Stimulated activated CD8-positive, alpha-beta memory T cell treated with anti-CD3 and anti-CD28 coated beads, Interleukin-7, amount 100 ng/mL, for 1 hour (primary cell): Measurements from ENCODE around the gene ST6GALNAC3.

Source experiments
- DNase-seq, 2 donors: peaks; one replicate each; pipeline ENCODE4 v3.0.0-alpha.2; 2020; ENCODE audit warnings: low read depth in 2 of 2

ST6GALNAC3 gene

GRCh38 chr1:76581712-76582111 lies 507.2 kb downstream of the ST6GALNAC3 start:
- no peak for DNase-seq

DNA sequence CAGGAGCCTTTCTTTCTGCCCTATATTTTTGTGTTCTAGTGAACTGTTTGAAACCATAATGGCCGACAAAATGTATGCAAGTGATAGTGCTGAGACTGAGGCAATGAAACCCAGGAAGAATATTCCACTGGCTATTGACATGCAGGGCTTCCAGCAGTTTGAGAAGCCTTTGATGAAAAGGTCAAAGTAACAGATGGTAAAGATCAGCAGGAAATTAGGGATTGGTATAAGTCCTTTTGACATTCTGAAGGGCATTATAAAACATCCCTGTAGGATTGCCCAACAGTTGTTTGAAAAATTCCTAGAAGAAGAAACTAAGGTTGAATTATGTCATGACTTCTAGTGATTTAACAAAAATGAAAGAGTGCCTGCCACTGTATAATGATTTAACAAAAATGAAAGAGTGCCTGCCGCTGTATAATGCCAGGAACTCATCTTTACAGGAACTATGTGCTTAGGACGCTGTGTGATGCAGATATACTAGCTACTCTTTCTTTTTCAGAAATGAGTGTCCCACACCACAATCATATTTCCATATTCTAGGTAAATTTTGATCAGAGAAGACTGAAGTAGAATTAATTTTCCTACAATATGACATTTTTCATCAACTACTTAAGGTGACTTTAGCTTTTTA lies 508.8 kb downstream of the ST6GALNAC3 start:
- no peak for DNase-seq

DNA sequence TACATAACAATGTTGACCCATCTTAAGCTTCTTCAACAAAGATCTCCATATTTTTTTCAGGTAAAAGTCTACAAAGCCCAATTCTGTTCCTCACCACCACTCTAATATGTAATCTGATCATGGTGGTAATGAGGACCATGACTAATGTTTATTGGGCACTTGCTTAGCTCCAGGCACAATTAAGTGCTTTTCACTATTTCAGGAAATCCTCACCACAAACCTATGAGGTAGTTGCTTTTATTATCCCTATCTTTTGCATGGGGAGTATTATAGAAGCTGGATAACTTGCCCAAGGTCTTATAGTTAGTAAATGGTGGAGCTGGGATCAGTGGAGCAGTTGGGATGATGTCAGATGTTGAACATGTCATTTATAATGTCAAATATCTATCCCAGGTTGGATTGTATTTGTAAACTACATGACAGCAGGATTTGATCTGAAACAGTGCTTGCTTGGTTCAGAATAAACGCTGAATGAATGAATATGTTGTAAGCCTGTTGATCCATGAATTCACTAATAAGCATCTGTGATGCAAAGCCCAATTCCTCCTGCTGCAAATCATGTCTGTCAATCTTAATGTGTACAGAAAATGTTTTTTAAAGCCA lies 509.4 kb downstream of the ST6GALNAC3 start:
- no peak for DNase-seq

DNA sequence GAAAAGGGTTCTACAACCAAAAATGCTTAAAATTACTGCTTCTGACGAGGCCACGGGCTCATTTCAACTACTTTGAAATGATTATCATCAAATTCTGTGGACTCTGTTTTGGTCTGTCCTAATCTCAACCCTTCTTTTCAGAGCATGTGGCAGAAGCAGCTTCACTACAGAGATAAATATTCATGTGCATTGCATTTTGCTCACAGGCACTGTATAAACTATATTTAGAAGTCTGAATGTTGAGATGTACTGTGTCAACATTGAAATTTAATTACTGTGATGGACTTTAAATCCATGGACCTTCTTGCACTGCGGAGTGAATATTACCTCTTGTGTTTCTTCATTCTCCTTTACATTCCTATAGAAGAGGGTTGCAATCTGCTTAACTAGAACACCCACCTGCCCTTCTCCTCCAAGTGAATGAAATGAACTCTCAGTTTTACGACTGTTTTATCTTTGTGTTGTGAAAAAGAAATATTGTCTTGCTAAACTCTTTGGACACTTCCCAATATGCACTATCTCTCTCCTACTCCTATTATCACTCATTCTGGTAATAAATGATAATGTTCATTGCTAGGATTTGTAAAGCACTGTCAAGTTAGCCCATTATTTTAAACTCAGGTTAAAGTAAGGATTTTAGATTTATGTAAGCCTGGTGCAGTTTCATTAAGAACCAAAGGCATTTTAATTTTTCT lies 511.6 kb downstream of the ST6GALNAC3 start:
- DNase-seq, result no peak

- DNase-seq, result no peak
These were observed 512.7 kb downstream of the ST6GALNAC3 start for GRCh38 chr1:76587212-76587611.

DNA sequence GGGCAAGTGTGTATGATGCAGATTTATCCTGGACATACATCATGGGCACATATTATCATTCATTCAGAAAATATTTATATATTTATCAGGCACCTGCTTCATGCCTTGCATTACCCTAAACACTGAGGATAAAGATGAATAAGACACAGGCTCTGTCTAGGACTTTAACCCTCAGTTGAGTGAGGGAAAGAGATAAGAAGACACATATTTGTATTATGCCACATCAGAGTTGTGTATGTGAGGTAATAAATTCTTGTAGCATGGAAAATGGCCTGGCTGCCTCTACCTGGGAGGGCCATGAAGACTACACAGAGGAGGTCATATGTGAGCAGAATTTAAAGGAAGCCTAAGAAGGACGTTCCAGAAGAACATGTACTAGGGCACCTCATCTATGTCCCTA lies 516.9 kb downstream of the ST6GALNAC3 start:
- DNase-seq, result no peak

- no peak for DNase-seq
These were observed 517.4 kb downstream of the ST6GALNAC3 start for GRCh38 chr1:76591963-76592362.

- no peak for DNase-seq
These were observed 518.6 kb downstream of the ST6GALNAC3 start for GRCh38 chr1:76593141-76593540.

DNA sequence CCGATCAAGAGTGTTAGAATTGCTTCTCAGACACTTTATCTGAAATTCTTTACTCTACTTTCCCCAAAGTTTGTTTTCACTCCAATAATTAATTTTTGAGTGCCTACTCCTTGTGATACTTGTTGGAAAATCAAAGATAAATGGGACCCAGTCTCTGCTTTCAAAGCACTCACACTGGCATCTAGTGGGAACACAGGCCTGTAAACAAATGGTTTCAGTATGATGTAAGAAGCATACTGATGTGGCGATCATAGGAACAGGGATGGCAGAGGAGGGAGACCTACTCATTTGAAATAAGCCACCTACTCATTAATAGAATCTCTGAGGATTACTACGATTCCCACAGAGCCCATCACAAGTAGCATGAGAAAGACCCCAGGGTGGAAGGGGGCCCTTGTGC lies 519.1 kb downstream of the ST6GALNAC3 start:
- DNase-seq, result no peak

- no peak for DNase-seq
These were observed 520.5 kb downstream of the ST6GALNAC3 start for GRCh38 chr1:76595024-76595423.

- no peak for DNase-seq
These were observed 526.9 kb downstream of the ST6GALNAC3 start for GRCh38 chr1:76601465-76601864.

DNA sequence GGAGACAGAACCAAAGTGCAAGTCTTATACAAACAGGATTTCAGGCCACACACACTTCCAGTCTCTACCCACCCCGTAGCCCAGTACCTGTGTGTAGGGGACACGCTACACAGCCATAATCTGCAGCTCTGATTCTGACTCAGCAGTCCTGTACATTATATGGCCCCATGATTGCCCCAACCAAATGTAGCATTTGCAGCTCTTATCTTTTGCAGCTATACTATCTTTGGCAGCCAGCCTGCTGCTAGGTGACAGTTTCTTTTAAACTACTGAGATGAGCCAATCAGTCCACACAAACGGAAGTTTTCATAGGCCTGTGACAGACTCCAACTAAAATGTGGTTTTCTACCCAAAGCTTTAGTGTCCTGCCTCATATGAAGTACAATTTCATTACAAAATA lies 533.2 kb downstream of the ST6GALNAC3 start:
- no peak for DNase-seq

DNA sequence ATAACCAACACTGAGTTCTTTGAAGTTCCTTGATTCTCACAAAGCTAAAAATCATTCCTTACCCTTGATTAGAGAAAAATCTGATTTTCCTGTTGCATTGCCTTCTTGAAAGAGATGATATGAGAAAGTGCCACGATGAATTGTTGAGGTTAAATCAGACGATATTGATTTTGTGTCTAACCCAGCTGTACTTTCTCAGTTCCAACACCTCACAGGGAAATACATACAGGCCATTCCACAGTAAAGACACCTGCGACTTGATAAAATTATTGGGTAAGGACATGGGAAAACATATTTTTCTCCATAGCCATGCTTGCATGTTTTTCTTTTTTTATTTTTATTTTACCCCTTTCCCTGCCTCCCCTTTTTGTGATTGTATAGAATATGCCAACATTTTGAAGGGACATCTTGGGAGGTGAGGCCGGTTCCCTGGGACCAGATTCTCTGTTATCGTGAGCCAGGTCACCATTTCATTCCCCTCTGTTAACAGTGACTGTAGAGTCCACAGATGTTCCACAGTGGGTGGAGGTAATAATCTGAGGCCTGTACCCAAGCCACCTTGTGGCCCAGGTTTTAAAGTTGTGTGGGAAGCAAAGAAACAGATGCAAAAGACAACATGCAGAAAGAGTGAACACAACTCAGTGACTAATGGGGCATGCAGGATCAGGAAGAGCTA lies 537.4 kb downstream of the ST6GALNAC3 start:
- DNase-seq, result no peak

GRCh38 chr1:76613886-76614285 lies 539.3 kb downstream of the ST6GALNAC3 start:
- no peak for DNase-seq

DNA sequence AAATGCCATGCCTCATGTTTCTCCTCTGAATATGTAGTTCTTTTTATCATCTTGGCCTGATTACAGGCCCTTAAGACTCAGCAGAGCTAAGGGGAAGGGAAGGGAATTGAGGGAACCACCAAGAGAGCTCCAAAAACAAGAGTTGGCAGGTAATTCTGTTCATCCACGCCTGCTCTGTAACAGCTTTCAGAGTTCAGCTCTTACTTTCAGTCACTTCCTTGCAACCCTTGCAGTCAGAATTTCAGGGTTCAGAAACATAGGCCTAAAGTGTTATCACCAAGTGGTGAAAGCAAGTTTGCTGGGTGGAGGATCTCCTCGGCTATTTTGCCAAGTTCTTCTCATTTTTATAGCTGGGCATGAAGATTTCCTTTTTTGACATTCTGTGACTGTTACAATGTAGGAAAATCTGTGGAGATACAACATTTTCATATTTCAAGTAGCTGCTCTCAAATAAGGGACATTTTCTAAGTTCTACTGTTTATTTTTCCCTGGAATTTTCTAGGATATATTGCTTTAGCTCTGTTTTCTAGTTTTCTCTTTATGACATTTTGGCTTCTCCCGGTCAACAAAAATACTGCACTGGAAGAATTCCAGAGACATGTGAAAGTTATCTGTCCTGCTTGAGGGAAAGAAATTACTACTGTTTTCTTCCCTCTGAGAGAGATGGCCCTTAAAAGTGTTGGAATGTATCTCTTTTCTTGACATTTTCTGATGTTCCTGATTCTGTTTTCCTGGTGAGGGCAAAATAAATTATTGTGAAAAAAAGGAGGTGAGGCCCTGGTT lies 540.9 kb downstream of the ST6GALNAC3 start:
- no peak for DNase-seq

DNA sequence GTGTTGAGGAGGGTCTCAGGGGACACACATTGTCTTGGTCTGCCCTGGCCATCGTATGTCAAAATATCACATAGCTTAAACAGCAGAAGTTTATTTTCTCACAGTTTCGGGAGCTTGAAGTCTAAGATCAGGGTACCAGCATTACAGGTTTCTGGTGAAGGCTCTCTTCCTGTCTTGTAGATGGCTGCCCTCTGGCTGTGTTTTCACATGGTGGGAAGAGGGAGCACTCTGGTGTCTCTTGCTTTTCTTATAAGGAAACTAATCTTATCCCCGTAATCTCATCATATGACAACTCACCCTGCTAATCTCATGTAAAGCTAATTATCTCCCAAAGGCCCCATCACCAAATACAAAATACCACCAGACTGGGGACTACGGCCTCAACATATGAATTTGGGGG lies 545.8 kb downstream of the ST6GALNAC3 start:
- DNase-seq, result no peak

DNA sequence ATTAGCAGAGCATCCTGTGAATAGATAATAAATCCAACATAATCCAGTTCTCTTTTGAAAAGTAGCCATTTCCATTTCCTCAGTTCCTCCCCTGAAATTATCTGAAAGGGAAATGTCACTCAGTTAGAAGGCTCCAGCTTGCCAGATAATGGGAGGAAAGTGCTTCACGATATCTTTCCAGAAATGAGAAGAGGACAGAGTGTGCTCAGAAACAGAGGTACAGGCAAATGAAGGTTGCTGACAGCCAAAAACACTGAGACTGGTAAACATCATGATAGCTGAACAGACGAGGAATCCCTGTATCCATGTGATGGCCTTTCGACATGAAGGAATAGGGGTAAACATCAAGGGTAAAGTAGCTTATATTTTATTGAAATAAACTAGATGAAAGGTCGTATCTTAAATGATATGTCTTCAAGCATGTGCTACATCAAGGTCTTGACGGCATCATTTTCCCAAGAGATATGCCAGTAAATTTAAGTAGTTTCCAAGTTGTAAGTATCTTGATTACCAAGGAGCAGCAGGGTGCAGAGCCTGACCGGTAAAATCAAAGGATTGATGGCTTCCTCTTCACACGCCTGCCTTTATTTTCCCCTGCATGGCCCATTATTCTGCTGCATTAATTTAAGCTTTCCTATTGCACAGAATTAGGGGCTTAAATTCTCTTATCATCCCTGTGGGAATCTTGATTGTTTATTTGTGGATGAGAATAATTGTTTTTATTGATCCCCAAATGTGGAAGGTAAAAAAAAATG lies 548.4 kb downstream of the ST6GALNAC3 start:
- no peak for DNase-seq

GRCh38 chr1:76625886-76626678 lies 551.5 kb downstream of the ST6GALNAC3 start:
- DNase-seq, result no peak

GRCh38 chr1:76627498-76627897 lies 553.0 kb downstream of the ST6GALNAC3 start:
- no peak for DNase-seq

- DNase-seq, result no peak
These were observed 553.4 kb downstream of the ST6GALNAC3 start for GRCh38 chr1:76627901-76628300.
